Body of pancreas (tissue), 4 donors: ENCODE measurements around the gene SOX6. TPM values are rescaled to one million over a fixed set of nuclear protein-coding genes. Genes with fewer than 3 reads are reported as not detected.

ENCODE experiments used
- ATAC-seq: fragments of 150-250 bp; one replicate; pipeline ENCODE4 v1.9.1; 2016
- DNase-seq, 4 donors: peaks; one replicate each; pipeline ENCODE4 v3.0.0-alpha.2; 2019
- H3K27ac ChIP-seq, 4 donors: fragments of 200-600 bp; sonication (generic); 1 replicate in 3 of 4; 2 replicates in 1 of 4; pipeline versions ENCODE4 v1.5.1 to v1.6.1; 2016 to 2019; ENCODE audit warnings: mild to moderate bottlenecking in 1 of 4, mixed read lengths in 1 of 4, moderate library complexity in 1 of 4
- H3K27me3 ChIP-seq, 2 donors: fragments of 200-600 bp; sonication (generic); one replicate each; pipeline ENCODE4 v1.6.0; 2016; ENCODE audit warnings: mild to moderate bottlenecking in 1 of 2
- H3K36me3 ChIP-seq, 2 donors: fragments of 200-600 bp; sonication (generic); replicated peaks in 1 of 2; 2 replicates each; pipeline ENCODE4 v1.5.1; 2016; ENCODE audit warnings: low read depth in 2 of 2; ENCODE audit not compliant: insufficient read depth in 1 of 2
- H3K4me1 ChIP-seq: fragments of 200-600 bp; sonication (generic); one replicate; pipeline ENCODE4 v1.6.0; 2016
- H3K4me3 ChIP-seq, 2 donors: fragments of 200-600 bp; sonication (generic); 1 replicate in 1 of 2; 2 replicates in 1 of 2; pipeline ENCODE4 v1.5.1; 2016 to 2019
- H3K9me3 ChIP-seq, 3 donors: fragments of 200-600 bp; sonication (generic); 1 replicate in 2 of 3; 2 replicates in 1 of 3; pipeline ENCODE4 v1.5.1; 2016
- CTCF ChIP-seq, 7 experiments: fragments of 450-650 bp in 4 of 7; fragments of 200-600 bp in 3 of 7; sonication (generic) in 3 of 7; IDR thresholded peaks; one replicate each; pipeline ENCODE4 v1.5.1; 2016 to 2019; ENCODE audit warnings: antibody characterized with exemption in 7 of 7
- POLR2A ChIP-seq, 3 donors: fragments of 450-650 bp; IDR thresholded peaks; one replicate each; pipeline ENCODE4 v1.6.1; 2016; ENCODE audit warnings: antibody characterized with exemption in 3 of 3, mild to moderate bottlenecking in 2 of 3
- WGBS, 2 donors: methylation state at CpG; one replicate each; pipeline ENCODE4 v1.1.5; 2017; 5-methylcytosine and 5-hydroxymethylcytosine counted together
- intact Hi-C: fragments of 100-400 bp; cut with DNase I; formaldehyde crosslinking; loops from one replicate; pipeline ENCODE4 v1.15.1; 2023
- total RNA-seq, 2 donors: library from RNA; depleted of rRNA; stranded (reverse); fragments of >200 nt; gene quantifications; one replicate each; pipeline ENCODE4 v1.1.0, GENCODE V29; 2016

The SOX6 gene
- total RNA-seq, 2 donors from 2014 or later = 21.4 to 23.6 TPM

GRCh38 chr11:16346975-16347374 is 9.4 kb downstream of the SOX6 start:
- ATAC-seq = no peak
- Histone ChIP-seq H3K4me3 (no peak overlapping the region), H3K36me3 (no peaks in the 10 kb centered on the region), H3K4me1 (peaks cover 11% of the 10 kb centered on the region), H3K27me3 (no peaks in the 10 kb centered on the region), H3K27ac (no peak overlapping the region), H3K9me3 (no peaks in the 10 kb centered on the region)
- intact Hi-C loops = no loop called here
- no peak for DNase-seq
- TF ChIP-seq CTCF (IDR thresholded peaks at IDR 0.05) (no peak), POLR2A (IDR thresholded peaks at IDR 0.05) (no peak)
- WGBS, 2 donors = 76 to 82% methylated on average over 1 of the region's 1 CpG

DNA sequence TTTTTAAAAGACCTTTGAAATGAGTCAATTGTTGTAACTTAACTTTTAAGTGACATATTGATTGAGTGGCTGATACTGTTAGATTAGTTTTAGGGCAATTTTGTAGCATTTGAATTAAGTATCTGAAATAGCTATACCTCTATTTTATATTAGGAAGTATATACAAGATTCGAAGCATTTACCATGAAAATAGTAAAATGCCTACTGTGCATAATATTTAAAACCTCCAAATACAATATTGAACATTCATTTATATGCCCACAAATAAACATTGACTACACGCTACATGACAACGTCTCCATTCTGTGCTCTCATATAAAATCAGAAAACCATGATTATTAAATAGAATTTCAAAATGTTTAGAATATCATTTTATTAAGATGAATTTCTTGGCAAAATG is 14.5 kb downstream of the SOX6 start:
- Histone ChIP-seq H3K27ac (no peak overlapping the region), H3K36me3 (no peaks in the 10 kb centered on the region), H3K27me3 (no peaks in the 10 kb centered on the region), H3K9me3 (no peaks in the 10 kb centered on the region), H3K4me1 (peaks cover 5% of the 10 kb centered on the region), H3K4me3 (no peak overlapping the region)
- intact Hi-C loops = no loop called here
- DNase-seq = no peak
- no peak for ATAC-seq
- TF ChIP-seq POLR2A (IDR thresholded peaks at IDR 0.05) (no peak), CTCF (IDR thresholded peaks at IDR 0.05) (no peak)
- WGBS, 2 donors = 89 to 93% methylated on average over 3 of the region's 3 CpGs

DNA sequence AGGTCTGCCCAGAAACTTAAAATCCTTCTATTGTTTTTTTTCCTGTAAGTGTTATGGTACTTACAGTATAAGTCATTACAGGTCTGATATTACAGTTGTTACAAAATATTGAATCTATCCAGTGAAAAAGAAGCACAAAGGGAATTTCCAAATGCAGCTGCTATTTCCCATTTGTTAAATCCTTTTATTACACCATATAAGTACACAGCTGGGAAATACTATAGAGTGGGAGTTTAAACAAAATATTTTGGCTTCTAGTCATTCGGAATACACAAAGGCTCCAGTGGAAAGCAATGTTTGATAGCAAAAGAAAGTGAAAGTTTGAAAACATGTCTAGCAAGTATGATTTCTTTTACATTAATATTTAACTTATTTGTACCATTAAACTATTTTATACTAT is 18.0 kb downstream of the SOX6 start:
- Histone ChIP-seq H3K4me3 (no peak overlapping the region), H3K36me3 (no peaks in the 10 kb centered on the region), H3K9me3 (no peaks in the 10 kb centered on the region), H3K27ac (no peak overlapping the region), H3K4me1 (peaks cover 25% of the 10 kb centered on the region), H3K27me3 (no peaks in the 10 kb centered on the region)
- intact Hi-C loops = no loop called here
- DNase-seq (no peak), ATAC-seq (no peak)
- WGBS, 2 donors = 66 to 67% methylated on average over 1 of the region's 1 CpG
- TF ChIP-seq POLR2A (IDR thresholded peaks at IDR 0.05) (no peak), CTCF (IDR thresholded peaks at IDR 0.05) (no peak)

DNA sequence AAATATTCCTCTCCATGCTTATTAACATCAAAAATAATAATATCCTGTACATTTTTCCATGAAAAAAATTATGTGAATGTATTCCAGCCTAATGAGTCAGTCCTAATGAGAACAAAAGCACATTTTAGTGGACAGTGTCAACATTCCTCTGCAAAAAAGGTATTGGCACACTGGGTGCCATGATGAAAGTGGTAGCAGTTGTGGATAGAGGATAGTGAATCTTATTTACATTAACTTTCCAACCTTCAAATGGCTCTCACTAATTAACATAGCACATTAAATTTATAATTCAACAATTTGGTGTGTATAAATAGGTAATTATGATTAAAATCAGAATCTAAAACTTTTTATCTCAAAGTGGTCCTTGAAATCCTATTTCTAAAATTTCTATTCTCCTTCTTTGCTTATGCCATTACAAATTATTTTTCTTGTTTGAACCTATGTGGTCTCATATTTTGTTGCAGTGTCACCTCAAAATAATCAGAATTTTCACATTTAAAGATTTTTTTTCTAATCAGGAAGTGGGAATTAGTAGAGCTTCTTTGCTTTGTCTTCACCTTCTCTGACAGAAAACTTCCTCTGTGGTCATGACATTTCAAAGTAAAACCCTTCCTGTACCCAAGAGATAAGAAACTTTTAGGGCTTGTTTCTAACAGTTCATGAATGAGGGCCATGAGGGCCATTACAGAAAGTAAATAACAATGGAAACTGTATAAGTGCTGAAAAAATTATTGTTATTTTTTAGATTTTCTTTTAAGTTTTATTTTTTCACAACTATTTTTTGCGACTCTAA is 18.7 kb downstream of the SOX6 start:
- Histone ChIP-seq H3K27ac (no peak overlapping the region), H3K4me3 (no peak overlapping the region), H3K9me3 (no peaks in the 10 kb centered on the region), H3K36me3 (no peaks in the 10 kb centered on the region), H3K27me3 (no peaks in the 10 kb centered on the region), H3K4me1 (peaks cover 25% of the 10 kb centered on the region)
- WGBS, 2 donors = 76 to 91% methylated on average over 1 of the region's 1 CpG
- intact Hi-C loops = no loop called here
- no peak for ATAC-seq
- DNase-seq = no peak
- TF ChIP-seq POLR2A (IDR thresholded peaks at IDR 0.05) = no peak
- TF ChIP-seq CTCF (IDR thresholded peaks at IDR 0.05) = no peak

- DNase-seq = no peak
- no peak overlapping the region for H3K4me3 ChIP-seq
- TF ChIP-seq POLR2A (IDR thresholded peaks at IDR 0.05) (no peak), CTCF (IDR thresholded peaks at IDR 0.05) (no peak)
- intact Hi-C loops = no loop called here
- H3K27me3 ChIP-seq = no peaks in the 10 kb centered on the region
- no peak for ATAC-seq
- peaks cover 21% of the 10 kb centered on the region for H3K4me1 ChIP-seq
- H3K27ac ChIP-seq = peak overlapping the region in 2 of 4 donors; percentile 16 to 19
- H3K36me3 ChIP-seq = no peaks in the 10 kb centered on the region
- no peaks in the 10 kb centered on the region for H3K9me3 ChIP-seq
Measured at GRCh38 chr11:16336721-16337120, 19.6 kb downstream of the SOX6 start.
